Measurements from ENCODE around the gene CD93.

The CD93 gene, protein sequence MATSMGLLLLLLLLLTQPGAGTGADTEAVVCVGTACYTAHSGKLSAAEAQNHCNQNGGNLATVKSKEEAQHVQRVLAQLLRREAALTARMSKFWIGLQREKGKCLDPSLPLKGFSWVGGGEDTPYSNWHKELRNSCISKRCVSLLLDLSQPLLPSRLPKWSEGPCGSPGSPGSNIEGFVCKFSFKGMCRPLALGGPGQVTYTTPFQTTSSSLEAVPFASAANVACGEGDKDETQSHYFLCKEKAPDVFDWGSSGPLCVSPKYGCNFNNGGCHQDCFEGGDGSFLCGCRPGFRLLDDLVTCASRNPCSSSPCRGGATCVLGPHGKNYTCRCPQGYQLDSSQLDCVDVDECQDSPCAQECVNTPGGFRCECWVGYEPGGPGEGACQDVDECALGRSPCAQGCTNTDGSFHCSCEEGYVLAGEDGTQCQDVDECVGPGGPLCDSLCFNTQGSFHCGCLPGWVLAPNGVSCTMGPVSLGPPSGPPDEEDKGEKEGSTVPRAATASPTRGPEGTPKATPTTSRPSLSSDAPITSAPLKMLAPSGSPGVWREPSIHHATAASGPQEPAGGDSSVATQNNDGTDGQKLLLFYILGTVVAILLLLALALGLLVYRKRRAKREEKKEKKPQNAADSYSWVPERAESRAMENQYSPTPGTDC

GRCh38 chr20:23086056-23086566 lies at the start of gene CD93:
CD93 (minus strand) TSS chr20:23086324; CDS start chr20:23086192, 132 bp downstream.
- peak; percentile 1 for DNase-seq

- no peak for DNase-seq
Measured at GRCh38 chr20:23133560-23133998, 47.5 kb upstream of the CD93 start.

- no peak for DNase-seq
Measured at GRCh38 chr20:23132930-23133559, 46.9 kb upstream of the CD93 start.

GRCh38 chr20:23132293-23132929 lies 46.3 kb upstream of the CD93 start:
- no peak for DNase-seq

DNA sequence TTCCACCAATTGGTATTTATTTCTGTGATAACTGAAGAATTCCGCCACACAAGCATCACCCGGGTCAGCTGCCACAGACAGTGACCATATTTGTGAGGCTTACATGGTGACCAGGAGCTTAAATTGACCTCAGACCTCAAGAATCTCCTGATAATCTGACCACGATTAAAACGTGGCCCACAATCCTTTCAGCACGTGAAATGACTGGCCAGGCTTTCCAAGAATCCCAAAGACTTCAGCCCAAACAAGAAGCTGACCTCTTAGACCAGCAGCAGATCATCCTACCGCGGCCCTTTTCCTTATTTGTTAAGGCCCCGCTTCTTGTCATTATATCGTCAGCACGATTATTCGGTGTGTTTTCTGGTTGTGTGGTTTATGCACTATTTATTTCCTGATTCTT lies 45.6 kb upstream of the CD93 start:
- DNase-seq: no peak

DNA sequence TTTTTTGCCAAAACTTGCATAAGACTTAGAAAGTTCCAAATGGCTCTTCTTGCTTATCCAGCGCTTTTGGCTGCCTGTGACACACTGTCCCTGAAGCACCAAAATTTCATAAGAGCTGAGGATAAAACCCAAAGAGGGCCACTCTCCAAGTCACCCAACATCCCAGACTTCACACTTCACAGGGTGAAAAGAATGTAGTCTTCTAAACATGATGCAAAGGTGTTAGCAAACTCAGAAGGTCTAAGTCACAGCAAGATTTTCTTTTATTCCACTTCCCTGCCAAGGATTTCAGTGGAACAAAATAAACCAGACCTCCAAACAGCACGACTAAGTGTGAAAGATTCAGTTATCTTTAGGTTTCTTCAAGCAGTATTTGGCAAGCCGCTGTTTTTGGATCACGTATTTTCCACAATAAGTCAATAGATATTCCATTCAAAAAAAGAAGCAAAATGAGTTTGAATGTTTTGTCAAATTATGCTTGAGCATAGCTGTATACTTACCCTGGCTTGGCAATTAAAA lies 44.6 kb upstream of the CD93 start:
- no peak for DNase-seq

GRCh38 chr20:23129891-23130621 lies 43.9 kb upstream of the CD93 start:
- no peak for DNase-seq

DNA sequence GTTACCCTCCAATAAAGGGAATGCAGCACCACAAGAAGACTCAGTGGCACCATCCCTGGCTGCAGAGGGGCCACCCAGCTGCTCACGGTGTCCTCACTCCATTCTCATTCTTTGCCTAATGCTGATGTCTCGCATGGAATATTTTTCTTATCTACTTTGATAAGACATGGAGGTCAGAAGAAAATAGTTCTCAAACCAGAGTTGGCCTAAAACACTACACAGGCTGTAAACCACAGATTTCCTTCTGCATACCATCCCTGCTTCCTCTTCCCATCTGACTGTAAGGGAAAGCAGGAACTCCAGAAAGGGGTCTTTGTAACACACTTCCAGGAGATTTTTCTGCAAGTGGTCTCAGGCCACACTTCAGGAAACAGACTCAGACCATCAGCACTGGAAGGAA lies 43.1 kb upstream of the CD93 start:
- no peak for DNase-seq

DNA sequence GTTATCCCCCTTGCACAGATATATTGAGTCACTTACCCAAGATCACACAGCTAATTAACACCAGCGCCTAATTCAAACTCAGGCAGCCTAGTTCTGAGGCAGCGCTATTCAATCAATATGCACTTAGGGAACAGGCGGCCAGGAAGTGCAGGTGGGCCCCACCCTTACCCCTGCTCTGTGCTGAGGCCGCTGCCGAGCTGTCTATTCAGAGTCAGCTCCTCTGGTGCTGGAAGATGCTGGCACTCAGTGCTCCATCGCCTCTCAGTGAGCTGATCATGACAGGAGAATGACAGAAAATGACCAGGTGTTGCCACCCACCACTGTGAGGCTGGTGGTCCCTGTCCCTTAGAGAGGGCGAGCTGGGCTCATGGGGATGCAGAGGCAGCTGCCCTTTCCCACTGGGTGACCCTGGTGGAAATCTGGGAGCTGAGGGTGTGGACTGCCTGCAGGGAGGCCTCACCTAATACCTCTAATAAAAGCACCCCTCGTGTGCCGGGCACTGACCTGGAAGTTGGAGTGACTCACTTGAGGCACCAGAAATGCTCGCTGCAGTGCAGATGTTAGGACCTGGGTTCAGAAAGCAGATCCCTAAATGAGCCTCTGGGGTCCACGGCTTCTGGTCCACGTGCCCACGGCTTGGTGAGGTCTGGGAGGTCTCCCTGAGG lies 42.5 kb upstream of the CD93 start:
- no peak for DNase-seq

DNA sequence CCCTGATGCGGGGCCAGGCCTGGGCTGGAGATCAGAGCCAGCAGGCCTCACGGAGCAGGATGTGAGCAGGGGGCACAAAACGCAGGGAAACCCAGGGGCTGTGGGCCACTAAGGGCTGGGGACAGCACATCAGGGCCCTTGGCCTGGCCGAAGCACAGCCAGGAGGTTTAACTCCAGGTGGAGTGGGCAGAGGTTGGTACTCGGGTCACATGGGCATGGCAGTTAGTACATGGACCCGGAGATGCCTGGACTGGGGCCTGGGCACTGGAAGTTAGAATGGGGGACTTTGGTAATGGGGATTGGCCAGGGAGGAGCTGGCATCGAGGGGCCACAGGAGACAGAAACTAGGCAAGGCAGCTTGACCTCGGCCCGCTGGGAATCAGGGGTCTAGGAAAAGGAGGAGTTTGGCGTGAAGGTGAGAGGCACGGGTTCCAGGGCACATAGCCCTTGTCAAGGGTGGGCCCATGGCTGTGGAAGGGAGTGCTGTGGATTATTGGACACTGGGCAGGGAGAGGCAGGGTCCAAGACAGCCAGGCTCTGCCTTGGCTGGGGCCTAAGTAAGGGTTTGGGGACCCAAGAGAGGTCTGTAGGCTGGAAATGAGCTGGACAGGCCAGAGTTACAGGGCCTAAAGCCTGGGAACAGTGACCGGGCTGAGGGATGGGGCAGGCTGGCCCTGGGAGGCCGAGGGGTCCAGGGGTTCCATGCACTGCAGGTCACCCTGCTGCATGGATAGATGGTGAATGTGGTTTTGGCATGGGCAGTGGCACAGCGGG lies 41.6 kb upstream of the CD93 start:
- no peak for DNase-seq

GRCh38 chr20:23126281-23127061 lies 40.3 kb upstream of the CD93 start:
- DNase-seq: no peak

GRCh38 chr20:23125625-23126191 lies 39.6 kb upstream of the CD93 start:
- peak; percentile 58 for DNase-seq

- no peak for DNase-seq
Measured at GRCh38 chr20:23125159-23125558, 39.0 kb upstream of the CD93 start.

GRCh38 chr20:23123886-23124285 lies 37.8 kb upstream of the CD93 start:
- no peak for DNase-seq

DNA sequence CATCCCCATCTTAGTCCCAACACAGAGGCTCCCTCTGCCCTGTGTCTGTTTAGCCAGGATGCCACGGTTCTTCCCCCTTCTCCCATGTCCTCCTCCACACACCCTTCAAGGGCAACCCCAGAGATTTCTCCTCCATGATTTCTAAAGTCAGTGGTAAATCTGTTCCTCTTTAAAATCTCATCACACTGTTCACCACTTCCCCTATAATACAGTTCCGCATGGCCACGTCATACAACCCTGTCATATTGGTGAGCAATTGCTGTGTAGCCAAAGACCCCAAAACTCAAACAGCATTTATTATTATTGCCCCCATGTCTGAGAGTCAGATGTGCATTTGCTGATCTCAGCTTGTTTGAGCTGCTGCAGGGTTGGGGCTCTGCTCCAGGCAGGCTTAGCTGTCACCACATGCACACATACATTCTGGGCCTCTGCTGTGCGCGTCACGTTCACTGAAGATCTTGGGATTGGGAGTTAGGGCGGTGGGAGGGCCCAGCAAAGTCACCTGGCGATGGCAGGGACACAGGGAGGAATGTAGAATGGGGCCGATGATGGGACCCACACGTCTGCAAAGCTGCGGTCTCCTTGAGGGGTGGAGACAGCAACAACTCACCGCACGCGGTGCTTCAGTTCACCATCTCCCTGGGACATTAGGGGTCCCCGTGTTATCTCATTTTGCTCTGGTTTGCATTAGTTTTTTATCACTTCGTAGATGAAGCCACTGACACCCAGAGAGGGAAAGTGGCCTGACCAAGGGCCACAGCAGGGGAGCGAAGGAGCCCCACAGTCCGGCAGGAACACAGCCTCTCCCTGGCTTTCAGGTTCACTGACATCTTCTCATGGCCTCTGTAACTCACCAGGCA lies 36.9 kb upstream of the CD93 start:
- DNase-seq: no peak

- DNase-seq: no peak
Measured at GRCh38 chr20:23122321-23122720, 36.2 kb upstream of the CD93 start.

DNA sequence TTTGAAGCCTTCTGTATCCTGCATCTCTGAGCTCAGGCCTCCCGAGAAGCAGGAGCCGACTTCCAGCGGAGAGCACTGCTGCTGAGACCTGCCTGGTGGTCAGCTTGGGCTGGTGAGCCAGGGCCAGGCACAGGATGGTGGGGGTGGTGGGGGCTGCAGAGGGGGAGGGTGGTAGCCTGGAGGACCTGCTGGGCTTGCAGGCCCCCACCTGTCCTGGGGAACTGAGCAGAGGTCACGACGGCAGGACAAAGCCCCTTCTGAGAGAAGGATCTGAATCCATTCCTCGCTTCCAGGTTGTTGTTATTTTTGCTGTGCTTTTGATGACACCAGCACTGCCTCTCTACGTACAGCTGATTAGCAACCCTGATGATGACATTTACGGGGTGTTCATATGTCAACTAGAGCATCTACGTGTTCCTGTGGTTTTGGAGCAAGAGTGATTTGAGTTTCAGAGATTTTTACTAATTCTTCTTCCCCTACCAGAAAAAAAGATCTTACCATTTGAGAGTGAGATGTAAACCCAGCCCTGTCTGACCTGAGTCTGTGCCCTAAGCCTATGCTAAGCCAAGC lies 35.7 kb upstream of the CD93 start:
- DNase-seq: no peak
